HG02884 (cell line): ENCODE data around the gene ALDH9A1.
"Not testable (repeated sequence)": the region's sequence is repeated elsewhere in the genome, so short reads cannot be mapped to it uniquely, and the experiment has no call there.

Source experiments
- ATAC-seq: cut with Tn5 transposase; IDR thresholded peaks from one replicate; pipeline ENCODE4 v1.9.1; 2021; ENCODE audit warnings: mild to moderate bottlenecking, moderate library complexity; ENCODE audit not compliant: unreplicated experiment

The ALDH9A1 gene

GRCh38 chr1:165697881-165698760 lies at the start of gene ALDH9A1:
TSS of gene ALDH9A1 (minus strand) at chr1:165698562. CDS start at chr1:165698558, 4 bp downstream.
- peak; percentile 91 for ATAC-seq

GRCh38 chr1:165747632-165748447 lies 49.5 kb upstream of the ALDH9A1 start:
- no peak for ATAC-seq

GRCh38 chr1:165744913-165745312 lies 46.6 kb upstream of the ALDH9A1 start:
- not testable (repeated sequence) for ATAC-seq

- ATAC-seq, result no peak
These were observed 43.8 kb upstream of the ALDH9A1 start for GRCh38 chr1:165742194-165742593.

GRCh38 chr1:165738794-165739193 lies 40.4 kb upstream of the ALDH9A1 start:
- peak; percentile 97 for ATAC-seq

- ATAC-seq, result no peak
These were observed 38.8 kb upstream of the ALDH9A1 start for GRCh38 chr1:165737196-165737595.

- no peak for ATAC-seq
These were observed 36.5 kb upstream of the ALDH9A1 start for GRCh38 chr1:165734906-165735305.

GRCh38 chr1:165726841-165727240 lies 28.5 kb upstream of the ALDH9A1 start:
- no peak for ATAC-seq

GRCh38 chr1:165726169-165726568 lies 27.8 kb upstream of the ALDH9A1 start:
- no peak for ATAC-seq

GRCh38 chr1:165717918-165718515 lies 19.7 kb upstream of the ALDH9A1 start:
- no peak for ATAC-seq

- not testable (repeated sequence) for ATAC-seq
These were observed 18.1 kb upstream of the ALDH9A1 start for GRCh38 chr1:165716265-165717051.

GRCh38 chr1:165712764-165713163 lies 14.4 kb upstream of the ALDH9A1 start:
- ATAC-seq, result no peak

GRCh38 chr1:165707984-165708706 lies 9.8 kb upstream of the ALDH9A1 start:
- ATAC-seq, result no peak

GRCh38 chr1:165703648-165704047 lies 5.3 kb upstream of the ALDH9A1 start:
- ATAC-seq, result no peak

- not testable (repeated sequence) for ATAC-seq
These were observed 3.6 kb upstream of the ALDH9A1 start for GRCh38 chr1:165701922-165702321.

- no peak for ATAC-seq
These were observed 1.2 kb upstream of the ALDH9A1 start for GRCh38 chr1:165699577-165699976.

GRCh38 chr1:165698761-165699052 lies 345 bp upstream of the ALDH9A1 start:
- no peak for ATAC-seq

- ATAC-seq, result no peak
These were observed 876 bp downstream of the ALDH9A1 start for GRCh38 chr1:165697491-165697880.

GRCh38 chr1:165696625-165697100 lies 1.7 kb downstream of the ALDH9A1 start:
- ATAC-seq, result no peak

GRCh38 chr1:165695031-165695430 lies 3.3 kb downstream of the ALDH9A1 start:
- ATAC-seq, result no peak
